GM18520 (cell line): Measurements from ENCODE around the gene AADACL4.

Source experiments
- ATAC-seq: cut with Tn5 transposase; IDR thresholded peaks from one replicate; pipeline ENCODE4 v1.9.1; 2021; ENCODE audit not compliant: unreplicated experiment

Gene AADACL4

DNA sequence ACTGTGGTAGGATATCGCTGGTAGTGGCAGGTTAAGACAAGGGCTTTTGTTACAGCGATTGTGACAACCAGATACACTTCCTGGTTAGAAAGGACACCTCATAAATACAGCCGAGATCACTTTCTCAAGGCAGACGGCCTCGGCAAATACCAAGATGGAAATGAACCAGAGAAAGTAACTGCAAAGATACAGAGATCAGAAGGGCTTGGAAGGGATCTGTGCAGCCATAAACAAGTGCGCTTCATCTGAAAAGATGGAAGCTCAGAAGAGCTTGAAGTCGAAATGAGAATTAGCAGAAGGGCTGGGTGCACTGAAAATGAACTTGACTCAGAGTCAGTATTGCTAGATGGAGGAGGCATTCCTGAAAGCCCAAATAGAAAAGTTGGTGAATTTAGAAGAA is 32.9 kb upstream of the AADACL4 start:
- ATAC-seq = no peak

DNA sequence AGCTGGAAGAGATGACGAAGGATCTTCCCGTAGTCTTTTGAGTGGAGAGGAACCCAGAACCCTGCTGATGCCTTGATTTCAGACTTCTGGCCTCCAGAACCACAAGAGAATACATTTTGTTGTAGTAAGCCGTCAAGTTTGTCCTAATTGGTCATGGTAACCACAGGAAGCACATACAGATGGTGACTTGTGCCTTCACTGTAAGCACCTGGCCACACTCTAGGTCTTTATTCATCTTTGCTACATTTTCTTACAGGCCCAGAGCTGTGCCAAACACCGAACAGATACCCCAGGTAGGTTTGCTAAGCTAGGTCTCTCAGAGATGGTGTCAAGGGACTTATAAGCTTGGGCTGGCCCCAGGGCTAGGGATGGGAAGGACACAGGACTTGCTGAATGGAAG is 30.7 kb upstream of the AADACL4 start:
- no peak for ATAC-seq

- ATAC-seq = no peak
These were observed 29.3 kb upstream of the AADACL4 start for GRCh38 chr1:12614402-12615158.

DNA sequence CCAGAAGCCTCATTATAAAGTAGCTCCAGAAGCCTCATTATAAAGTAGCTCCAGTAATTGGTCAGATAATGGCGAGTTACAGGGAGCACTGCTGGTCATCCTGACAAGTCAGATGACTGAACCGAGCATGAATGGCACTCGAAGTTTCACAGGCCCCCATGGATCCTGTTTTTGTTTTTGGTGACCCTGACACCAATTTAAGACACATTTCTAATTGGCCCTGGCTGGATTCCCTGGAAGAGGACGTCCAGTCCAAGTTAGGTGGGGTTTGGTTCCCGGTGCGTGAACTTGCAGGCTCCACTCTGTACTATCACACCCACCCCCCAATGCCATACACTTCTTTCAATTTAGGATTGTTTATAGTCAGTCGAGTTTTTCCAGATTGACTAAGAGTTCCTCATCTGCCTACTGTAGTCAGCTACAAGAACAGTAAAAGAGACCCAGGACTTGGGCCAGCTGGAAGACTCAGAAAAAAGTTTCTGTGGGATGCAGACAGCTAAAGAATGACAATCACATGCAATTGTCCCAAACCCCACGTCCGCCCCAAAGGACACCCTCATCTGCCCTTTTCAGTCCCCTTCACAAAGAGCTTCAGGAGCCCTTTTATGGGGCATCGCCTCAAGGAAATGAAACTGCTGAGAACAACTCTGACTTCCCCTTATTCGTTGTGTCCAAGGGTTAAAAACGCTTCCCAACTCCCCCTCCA is 28.6 kb upstream of the AADACL4 start:
- ATAC-seq = no peak

GRCh38 chr1:12615865-12616708 is 27.8 kb upstream of the AADACL4 start:
- no peak for ATAC-seq

DNA sequence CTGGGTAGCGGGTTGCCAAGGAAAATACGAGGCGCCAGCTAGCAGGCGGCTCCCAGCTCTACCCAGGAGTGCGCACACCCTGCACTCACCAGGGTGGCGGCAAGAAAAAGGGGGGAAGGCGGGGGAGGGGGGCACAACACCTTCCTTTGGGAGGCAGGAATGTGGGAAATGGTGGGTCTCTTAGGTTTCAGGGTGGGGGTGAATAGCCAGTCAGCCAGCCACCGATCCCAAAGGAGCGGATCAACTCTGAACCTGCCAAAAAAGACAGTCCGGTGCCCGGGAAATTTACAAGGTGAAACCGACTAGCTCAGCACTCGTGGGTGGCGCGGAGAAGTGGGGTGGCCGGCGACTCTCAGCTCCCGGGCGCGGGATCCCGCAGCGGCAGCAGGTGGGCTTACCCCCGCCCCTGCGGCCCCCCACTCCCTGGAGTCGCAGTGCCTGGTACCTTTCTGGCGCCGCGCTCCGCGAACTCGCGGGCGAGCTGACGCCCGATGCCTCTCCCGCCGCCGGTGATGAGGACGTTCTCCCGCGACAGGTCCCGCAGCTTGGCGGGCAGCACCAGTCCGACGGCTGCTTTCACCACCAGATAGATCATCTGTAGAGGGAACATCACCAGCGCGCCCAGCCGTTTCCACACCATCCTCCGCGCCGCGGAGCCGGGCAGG is 27.0 kb upstream of the AADACL4 start:
- ATAC-seq = no peak

DNA sequence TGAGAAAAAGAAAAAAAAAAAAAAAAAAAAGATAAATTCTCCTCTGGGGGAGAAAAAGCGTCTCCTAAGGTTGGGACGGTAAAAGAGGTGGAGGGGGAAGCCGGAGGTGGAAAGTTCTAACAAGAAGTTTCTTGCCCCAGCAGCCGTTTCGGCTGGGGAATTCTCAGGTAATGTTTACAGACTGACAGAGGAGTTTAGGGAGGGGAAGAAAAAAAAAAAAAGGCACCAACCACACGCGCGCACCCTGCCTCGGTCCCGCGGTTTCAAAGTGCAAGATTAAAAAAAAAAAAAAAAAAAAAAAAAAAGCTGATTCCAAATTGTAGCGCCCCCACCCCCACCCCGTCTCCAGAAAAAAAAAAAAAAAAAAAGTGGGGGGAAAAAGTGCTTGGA is 26.4 kb upstream of the AADACL4 start:
- ATAC-seq = no peak

- ATAC-seq = no peak
These were observed 25.8 kb upstream of the AADACL4 start, which contains the start of gene DHRS3 for GRCh38 chr1:12617901-12618660. DHRS3 (minus strand) TSS chr1:12618210; CDS start chr1:12617348, 862 bp downstream.

DNA sequence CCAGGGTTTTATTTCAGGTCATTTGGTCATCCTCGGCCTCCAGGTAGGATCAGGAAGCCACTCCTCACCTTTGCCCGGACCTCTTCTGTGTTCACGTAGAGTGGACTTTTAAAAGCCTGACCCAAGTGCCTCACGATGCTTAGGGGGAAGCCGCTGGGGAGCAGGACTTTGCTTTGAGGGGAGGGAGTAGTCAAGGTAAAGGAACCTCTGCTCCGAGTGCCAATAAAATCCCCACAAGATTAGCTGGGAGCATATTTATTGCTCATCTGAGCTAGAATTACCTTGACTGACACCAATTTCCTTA is 25.3 kb upstream of the AADACL4 start:
- no peak for ATAC-seq

DNA sequence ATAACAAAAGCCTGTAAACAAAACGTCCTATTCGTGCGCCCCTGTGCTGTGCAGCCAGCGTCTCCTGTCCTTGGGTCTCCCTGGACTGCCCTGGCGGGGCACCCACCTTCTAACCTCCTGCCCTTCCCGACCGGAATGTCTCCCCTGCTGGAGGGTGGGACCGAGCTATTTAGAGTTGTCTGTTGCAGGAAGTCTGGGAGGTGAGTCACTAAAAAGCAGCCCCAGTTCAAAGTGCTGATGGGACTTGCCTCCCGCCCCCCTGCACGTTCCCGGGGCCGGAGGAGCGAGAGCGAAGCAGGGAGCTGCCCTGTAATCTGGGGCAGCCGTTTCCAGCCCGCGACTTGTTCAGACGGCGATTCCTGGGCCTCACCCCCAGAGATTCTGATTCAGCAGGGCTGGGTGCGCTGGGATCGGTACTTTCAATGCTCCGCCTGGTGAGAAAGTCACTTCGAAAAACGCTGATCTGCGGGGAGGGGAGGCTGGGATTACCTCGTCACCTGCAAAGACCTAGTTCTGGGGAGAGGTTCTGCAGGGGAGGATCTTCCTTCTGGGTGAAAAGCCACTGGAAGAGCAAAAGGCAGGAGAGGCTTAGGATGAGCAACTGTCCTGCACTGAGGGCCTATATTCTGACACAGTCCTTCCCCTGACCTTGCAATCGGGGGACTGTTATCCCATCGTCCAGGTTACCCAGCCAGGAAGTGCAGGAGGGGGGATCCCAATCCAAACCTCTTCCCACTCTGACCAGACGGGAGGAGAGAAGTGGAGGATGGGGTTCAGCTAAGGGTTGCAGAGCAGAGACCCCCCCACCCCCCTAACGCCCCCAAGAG is 24.7 kb upstream of the AADACL4 start:
- ATAC-seq = no peak

GRCh38 chr1:12619792-12620487 is 23.9 kb upstream of the AADACL4 start:
- ATAC-seq = no peak

- ATAC-seq = no peak
These were observed 23.4 kb upstream of the AADACL4 start for GRCh38 chr1:12620488-12620865.

DNA sequence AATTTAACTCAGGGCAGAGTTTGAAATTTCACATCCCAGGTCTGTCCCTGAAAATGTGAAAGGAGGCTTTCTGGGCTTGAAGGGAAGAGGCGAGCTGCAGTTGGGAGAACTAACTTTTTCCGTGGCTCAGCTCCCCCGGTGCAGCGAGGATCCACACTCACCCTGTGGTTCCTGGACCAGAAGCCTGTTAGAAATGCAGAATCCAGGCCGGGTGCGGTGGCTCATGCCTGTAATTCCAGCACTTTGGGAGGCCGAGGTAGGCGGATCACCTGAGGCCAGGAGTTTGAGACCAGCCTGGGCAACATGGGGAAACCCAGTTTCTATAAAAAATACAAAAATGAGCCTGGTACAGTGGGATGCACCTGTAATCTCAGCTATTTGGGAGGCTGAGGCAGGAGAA is 23.0 kb upstream of the AADACL4 start:
- no peak for ATAC-seq

DNA sequence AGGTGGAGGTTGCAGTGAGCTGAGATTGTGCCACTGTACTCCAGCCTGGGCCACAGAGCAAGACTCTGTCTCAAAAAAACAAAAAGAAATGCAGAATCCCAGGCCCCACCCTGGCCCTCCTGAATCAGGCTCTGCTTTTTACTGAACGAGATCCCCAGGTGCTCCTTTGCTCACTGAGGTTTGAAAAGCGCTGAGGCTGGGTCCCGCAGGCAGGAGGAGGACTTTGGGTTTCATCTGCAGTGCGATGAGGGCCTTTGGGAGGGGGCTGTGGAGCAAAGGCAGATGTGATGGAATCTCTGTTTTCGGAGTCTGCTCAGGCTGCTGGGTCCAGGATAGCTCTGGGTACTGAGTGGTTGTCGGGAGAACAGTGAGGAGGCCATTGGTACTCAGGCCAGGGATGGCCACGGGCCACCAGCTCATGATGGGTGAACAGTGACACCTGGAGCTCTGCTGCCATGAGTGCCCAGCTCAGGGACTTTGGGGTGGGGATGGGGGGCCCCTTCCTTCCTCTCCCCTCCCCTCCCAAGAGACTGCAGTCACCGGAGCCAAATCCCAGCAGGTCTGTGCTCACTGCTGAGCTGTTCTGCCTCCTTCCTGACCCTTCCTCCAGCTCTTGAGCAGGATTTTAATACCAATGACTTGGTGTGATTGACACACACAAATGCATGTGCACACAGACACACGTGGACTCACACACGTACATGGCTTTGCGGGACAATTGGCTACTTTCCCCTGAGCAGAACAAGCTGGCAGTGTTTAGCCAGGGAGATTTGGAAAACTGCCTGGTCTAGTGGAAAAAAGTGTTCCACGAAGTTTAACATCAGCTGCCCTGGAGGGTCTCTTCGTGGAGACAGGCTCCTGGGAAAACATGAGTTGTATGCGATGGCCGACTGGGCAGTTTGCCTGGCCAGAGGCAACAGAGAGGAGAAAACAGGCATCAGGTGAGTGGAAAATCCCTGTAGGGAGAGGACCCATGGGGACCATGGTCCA is 22.2 kb upstream of the AADACL4 start:
- no peak for ATAC-seq

DNA sequence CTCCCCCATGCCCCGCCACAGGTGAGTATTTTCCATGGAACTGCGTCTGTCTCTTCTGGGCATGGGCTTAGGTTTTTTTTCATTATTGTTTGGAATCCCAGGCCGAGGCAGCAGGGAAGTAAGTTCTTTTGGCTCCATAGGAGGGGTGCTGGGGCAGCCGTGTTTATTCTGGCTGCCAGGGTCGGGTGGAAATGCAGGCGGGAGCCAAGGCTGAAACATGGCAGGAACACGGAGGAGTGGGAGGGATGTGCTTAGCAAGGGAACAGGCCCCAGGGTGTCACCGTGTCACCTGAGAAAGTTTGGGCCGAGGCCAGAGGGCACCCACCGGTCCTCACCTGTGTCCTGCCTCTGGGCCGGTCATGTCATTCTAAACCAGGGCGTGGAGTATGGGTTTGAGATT is 21.4 kb upstream of the AADACL4 start:
- ATAC-seq = no peak

- no peak for ATAC-seq
These were observed 18.6 kb upstream of the AADACL4 start for GRCh38 chr1:12625276-12625675.

DNA sequence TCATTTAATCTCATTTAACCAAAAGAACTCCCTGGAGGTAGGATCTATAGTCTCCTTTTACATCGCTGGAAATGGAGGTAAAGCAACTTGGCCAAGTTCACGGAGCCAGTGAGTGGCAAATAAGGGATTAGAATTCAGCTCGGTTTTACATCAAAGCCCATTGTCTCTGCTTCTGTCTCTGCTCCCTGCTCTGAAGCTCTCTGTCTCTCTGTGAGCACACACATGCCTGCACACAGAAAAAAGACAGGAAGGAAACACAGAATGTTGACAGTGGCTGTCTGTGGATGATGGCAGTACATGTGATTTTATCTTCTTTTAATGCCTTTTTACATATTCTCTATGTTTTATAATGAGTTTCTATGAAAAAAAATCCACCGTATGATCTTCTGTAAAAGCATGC is 17.0 kb upstream of the AADACL4 start:
- no peak for ATAC-seq

DNA sequence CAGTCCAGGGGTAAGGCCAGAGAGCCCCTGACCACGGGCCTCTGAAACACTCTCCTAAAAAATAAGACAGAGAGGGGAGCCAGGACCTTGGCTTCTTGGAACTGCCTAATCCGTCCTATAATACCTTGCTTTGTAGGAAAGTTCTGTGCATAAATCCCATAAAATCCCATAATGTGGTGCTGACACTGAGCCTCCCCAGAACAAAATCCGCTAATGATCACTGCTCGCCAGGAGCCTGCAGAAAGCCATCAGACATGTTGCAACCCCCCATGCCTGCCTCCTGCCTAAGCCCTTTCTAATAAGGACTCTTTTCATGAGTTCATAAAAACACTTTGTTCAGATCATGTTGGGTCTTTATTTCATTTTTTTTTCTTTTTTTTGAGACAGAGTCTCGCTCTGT is 16.6 kb upstream of the AADACL4 start:
- ATAC-seq = no peak
